Esophagus (tissue), 2 donors: ENCODE data around the gene SDHB. TPM values are rescaled to one million over a fixed set of nuclear protein-coding genes. Genes with fewer than 3 reads are reported as not detected.
A peak's percentile ranks its signal among the peaks of the same experiment; 100 is the strongest.

Source experiments
- H3K27ac ChIP-seq, 2 donors: one replicate each; pipeline ENCODE4 v1.5.1; 2013; ENCODE audit warnings: low read depth in 2 of 2, mild to moderate bottlenecking in 2 of 2, inconsistent platforms in 1 of 2, low read length in 1 of 2, moderate library complexity in 1 of 2
- H3K27me3 ChIP-seq, 2 donors: one replicate each; pipeline ENCODE4 v1.6.1; 2013; ENCODE audit warnings: low read length in 2 of 2, control low read depth in 1 of 2, mild to moderate bottlenecking in 1 of 2; ENCODE audit not compliant: insufficient read depth in 2 of 2, control insufficient read depth in 1 of 2
- H3K36me3 ChIP-seq, 2 donors: one replicate each; pipeline ENCODE4 v1.6.1; 2013; ENCODE audit warnings: low read length in 1 of 2; ENCODE audit not compliant: control insufficient read depth in 2 of 2, insufficient read depth in 2 of 2
- H3K4me1 ChIP-seq, 2 donors: one replicate each; pipeline ENCODE4 v1.6.1; 2013; ENCODE audit warnings: low read length in 1 of 2; ENCODE audit not compliant: control insufficient read depth in 2 of 2, insufficient read depth in 2 of 2
- H3K4me3 ChIP-seq, 2 donors: one replicate each; pipeline ENCODE4 v1.5.1; 2013; ENCODE audit warnings: low read length in 2 of 2, mild to moderate bottlenecking in 2 of 2, low read depth in 1 of 2, moderate library complexity in 1 of 2
- H3K9me3 ChIP-seq, 2 donors: one replicate each; pipeline ENCODE4 v1.6.1; 2013; ENCODE audit warnings: mild to moderate bottlenecking in 2 of 2, low read depth in 1 of 2, low read length in 1 of 2, moderate library complexity in 1 of 2; ENCODE audit not compliant: control insufficient read depth in 2 of 2, insufficient read depth in 1 of 2
- WGBS, 2 donors: extraction: QIAGEN DNeasy Blood & Tissue Kit; methylation state at CpG; one replicate each; pipeline ENCODE4 v1.1.7; 2013; 5-methylcytosine and 5-hydroxymethylcytosine counted together
- polyA plus RNA-seq, 2 donors: library from polyadenylated mRNA; stranded (reverse); fragments of 200-250 nt; gene quantifications; one replicate each; pipeline ENCODE4 v1.2.3, GENCODE V29; 2013
- donor health status: healthy with polysubstance abuse.
- donor health status: Bipolar disorder and iron deficiency.

Gene SDHB
- 100 to 1,000 TPM in 1 of 2 donors, 10 to 100 TPM in 1; 36.5 to 102 TPM for polyA plus RNA-seq

DNA sequence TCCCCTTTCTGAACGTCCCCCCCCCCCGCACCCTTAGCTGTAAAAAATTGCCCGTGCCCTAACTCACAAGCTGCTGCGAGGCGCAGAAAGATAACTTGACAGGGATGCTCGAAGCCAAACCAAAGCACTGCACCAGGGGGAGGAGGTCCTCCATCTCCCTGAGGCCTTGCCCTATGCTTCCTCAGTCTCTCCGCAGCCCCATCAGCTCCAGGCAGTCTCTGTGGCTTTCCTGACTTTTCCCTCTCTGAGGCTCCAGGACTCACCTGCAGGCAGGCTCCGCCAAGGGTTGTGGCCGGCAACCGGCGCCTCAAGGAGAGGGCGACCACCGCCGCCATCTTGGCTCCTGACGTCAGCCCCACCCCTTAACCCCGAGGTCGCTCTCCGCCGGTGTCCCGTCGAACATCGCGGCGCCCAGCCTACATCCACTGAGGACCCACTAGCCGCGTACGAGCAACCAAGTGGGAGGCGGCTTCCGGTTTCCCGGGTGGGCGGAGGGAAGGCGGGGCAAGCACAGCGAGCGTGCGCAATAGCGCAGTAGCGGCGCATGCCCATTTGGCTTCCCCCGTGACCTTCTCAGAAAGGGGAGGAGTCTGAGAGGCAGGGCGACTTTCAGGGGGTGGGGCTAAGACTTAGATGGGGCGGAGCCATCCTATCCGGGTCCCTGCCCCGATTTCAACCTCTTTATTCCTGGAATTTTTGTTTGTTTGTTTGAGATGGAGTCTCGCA lies at the start of gene SDHB:
SDHB (minus strand) TSS at position 348 of the 726 bp plus-strand sequence; CDS start at position 335, 13 bp downstream.
- 0% methylated on average over 44 of the region's 44 CpGs for WGBS, 2 donors

DNA sequence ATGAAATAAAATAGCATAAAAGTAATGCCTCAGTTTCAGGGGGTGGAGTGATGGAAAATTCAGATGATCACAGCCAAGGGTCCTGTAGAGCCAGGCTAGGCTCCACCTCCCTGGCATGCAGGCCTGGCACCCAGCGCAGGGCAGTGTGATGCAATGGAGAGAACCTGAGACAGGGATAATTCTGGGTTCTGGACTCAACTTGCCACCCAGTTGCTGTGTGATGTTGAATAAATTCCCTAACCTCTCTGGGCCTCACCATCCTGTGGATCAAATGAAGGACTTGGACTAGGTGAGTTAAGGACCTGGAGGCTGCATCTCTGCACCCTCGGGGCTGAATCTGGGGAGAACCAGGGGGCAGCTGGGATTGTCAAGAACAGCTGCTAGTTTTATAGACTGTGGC lies 48.4 kb upstream of the SDHB start:
- H3K27me3 ChIP-seq: no peaks in the 10 kb centered on the region

More for the DNA sequence above, at the start of gene SDHB:
- H3K4me1 ChIP-seq: peaks cover 0 to 4% of the 10 kb centered on the region in 2 donors
- no peaks in the 10 kb centered on the region for H3K9me3 ChIP-seq
- no peaks in the 10 kb centered on the region for H3K27me3 ChIP-seq
- H3K36me3 ChIP-seq: peaks cover 0 to 2% of the 10 kb centered on the region in 2 donors
- peak within 1 kb of the TSS; percentile 90 to 92 for H3K4me3 ChIP-seq
- H3K27ac ChIP-seq: peak within 1 kb of the TSS; percentile 90 to 98

DNA sequence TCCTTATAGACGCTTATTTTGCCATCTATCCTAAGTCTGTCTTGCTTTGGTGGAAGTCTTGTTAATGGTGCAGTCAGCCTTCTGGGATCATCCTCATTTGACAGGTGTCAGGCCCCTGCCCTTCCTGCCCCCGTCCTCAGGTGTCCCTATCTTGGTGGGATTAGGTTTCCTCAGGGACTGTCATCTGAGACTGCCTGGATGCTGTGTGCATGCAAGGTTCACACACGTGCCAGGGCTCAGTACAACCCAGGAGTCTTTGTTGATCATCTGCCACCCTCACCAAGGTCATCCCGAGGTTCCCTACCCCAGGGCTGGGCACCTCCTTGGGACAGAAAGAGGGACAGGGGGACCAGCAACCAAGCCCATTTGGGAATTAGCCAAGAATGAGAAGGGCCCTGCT lies 47.4 kb upstream of the SDHB start:
- Histone ChIP-seq H3K27ac (no peak overlapping the region), H3K4me3 (no peak overlapping the region), H3K27me3 (no peaks in the 10 kb centered on the region), H3K4me1 (peaks cover 8 to 18% of the 10 kb centered on the region in 2 donors), H3K36me3 (no peaks in the 10 kb centered on the region), H3K9me3 (no peaks in the 10 kb centered on the region)
- WGBS, 2 donors: 71 to 72% methylated on average over 4 of the region's 4 CpGs

More for the DNA sequence above, 48.4 kb upstream of the SDHB start:
- peaks cover 8 to 13% of the 10 kb centered on the region in 2 donors for H3K4me1 ChIP-seq
- H3K27ac ChIP-seq: no peak overlapping the region
- H3K4me3 ChIP-seq: no peak overlapping the region
- H3K9me3 ChIP-seq: no peaks in the 10 kb centered on the region
- H3K36me3 ChIP-seq: no peaks in the 10 kb centered on the region
- WGBS, 2 donors: 73 to 90% methylated on average over 2 of the region's 2 CpGs

DNA sequence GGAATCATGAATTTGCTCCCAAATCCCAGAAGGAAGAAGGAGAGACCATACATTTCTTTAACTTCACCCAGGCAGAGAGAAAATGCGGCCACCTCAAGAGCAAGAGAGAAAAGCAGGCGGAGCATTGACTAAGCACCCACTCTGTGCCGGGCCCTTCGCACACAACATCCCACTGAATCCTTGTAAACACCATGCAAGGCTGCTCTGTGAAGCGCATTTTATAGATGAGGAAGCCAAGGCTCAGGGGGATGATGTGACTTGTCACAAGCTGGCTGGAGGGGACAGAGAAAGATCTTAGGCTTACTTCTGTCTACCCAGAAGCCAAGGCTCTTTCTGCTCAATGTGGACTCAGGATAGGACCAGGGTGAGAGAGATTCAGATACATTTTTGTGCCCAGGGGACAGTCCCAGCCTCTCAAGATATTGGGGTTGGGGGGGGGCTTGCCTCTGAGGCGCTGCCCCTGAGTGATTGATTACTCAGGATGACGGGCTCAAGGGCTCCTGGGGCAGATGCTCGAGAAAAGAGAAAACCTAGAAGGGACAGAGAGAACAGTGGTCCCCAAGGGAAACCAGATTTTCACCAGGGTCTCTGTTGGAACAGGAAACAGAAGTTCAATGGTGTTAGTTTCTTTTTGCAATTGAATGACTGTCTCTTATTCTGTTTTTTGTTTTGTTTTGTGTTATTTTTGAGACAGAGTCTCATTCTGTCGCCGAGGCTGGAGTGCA lies 45.9 kb upstream of the SDHB start:
- no peak overlapping the region for H3K27ac ChIP-seq
- H3K36me3 ChIP-seq: no peaks in the 10 kb centered on the region
- peaks cover 8 to 18% of the 10 kb centered on the region in 2 donors for H3K4me1 ChIP-seq
- no peaks in the 10 kb centered on the region for H3K27me3 ChIP-seq
- no peak overlapping the region for H3K4me3 ChIP-seq
- 83% methylated on average over 10 of the region's 10 CpGs for WGBS, 2 donors
- H3K9me3 ChIP-seq: no peaks in the 10 kb centered on the region

DNA sequence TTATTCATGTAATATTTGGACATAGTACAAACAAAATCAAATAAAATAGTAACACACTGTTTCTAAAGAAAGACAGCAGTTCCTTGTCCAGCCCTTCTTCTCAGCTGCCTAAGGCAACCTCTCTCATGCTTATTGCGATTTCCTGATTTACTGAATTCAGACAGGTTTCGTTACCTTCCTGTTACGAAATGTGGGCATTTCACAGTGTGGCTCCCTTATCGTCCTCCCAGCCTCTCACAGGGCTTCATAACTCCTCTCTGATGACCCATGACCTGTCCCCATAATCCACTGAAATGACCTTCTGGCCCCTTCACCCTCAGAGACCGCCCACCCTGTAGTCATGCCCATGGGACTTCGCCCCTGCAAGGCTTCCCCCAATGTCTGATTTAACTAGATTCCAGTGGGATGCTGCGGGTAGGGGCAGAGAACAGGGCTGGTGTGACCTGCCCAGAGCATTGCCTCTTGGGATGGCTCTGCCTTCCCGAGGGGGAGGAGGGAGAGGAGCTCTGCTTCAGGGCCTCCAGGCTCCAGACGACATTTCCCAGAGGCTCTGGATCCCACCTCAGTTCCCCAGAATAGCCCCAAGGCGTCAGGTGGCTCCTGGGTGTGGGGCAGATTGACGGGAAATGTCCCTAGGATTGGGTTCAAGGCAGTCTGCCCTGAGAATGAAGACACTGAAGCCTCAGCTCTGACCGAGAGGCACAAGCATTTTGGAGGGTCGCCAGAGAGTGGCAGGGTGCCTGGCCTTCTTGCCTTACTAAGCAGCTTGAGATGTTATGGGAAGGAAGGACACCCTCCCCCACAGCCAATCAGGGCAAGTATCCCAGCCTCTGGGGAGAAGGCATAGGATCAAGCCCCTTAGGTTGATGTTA lies 44.9 kb upstream of the SDHB start:
- no peak overlapping the region for H3K4me3 ChIP-seq
- H3K36me3 ChIP-seq: no peaks in the 10 kb centered on the region
- 46 to 58% methylated on average over 12 to 13 of the region's 13 CpGs for WGBS, 2 donors
- no peaks in the 10 kb centered on the region for H3K27me3 ChIP-seq
- H3K4me1 ChIP-seq: peaks cover 8 to 18% of the 10 kb centered on the region in 2 donors
- H3K27ac ChIP-seq: peak overlapping the region in 1 of 2 donors; percentile 14
- H3K9me3 ChIP-seq: no peaks in the 10 kb centered on the region

DNA sequence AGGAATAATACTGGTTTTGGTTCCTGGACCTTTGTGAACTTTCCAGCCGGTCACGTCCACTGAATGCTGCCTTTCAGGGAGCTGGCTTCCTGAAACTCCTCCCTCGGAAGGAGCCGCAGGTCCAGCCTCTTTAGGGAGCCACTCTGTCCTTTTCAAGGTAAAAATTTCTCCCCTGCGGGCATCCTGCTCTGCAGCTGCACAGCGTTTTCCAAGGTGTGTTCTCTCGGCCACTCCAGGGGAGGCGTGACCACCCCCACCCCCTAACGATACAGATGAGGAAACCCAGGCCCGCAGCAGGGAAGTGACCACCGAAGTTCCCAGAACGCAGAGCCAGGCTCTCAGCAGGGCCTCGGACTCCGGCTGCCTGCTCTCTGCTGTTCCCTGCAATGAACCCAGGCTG lies 44.0 kb upstream of the SDHB start:
- Histone ChIP-seq H3K4me3 (no peak overlapping the region), H3K9me3 (no peaks in the 10 kb centered on the region), H3K27ac (peak overlapping the region in 1 of 2 donors; percentile 38), H3K36me3 (no peaks in the 10 kb centered on the region), H3K4me1 (peaks cover 8 to 18% of the 10 kb centered on the region in 2 donors), H3K27me3 (no peaks in the 10 kb centered on the region)
- WGBS, 2 donors: 41 to 50% methylated on average over 14 of the region's 14 CpGs

DNA sequence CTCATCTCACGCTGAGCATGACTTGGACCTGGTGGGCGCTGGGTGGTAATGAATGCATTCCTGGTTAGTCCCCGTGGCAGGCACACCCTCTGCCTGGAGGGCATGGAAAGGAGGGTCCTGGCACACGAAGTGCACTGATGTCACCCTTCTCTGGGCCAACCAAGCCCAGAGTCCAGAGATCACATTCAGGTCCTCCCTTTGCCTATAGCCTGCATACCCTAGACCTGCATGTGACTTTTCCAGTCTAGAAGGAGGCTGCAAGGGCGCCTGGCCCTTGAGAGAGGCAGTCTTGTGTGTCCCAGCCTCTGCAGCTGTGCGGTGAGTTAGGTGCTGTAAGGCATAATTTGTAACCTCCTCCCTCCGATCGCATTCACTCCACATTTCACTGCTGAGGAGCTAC lies 43.3 kb upstream of the SDHB start:
- H3K27ac ChIP-seq: no peak overlapping the region
- H3K27me3 ChIP-seq: no peaks in the 10 kb centered on the region
- no peaks in the 10 kb centered on the region for H3K36me3 ChIP-seq
- peaks cover 8 to 18% of the 10 kb centered on the region in 2 donors for H3K4me1 ChIP-seq
- no peak overlapping the region for H3K4me3 ChIP-seq
- 54 to 55% methylated on average over 8 of the region's 8 CpGs for WGBS, 2 donors
- peaks cover 0 to 2% of the 10 kb centered on the region in 2 donors for H3K9me3 ChIP-seq

DNA sequence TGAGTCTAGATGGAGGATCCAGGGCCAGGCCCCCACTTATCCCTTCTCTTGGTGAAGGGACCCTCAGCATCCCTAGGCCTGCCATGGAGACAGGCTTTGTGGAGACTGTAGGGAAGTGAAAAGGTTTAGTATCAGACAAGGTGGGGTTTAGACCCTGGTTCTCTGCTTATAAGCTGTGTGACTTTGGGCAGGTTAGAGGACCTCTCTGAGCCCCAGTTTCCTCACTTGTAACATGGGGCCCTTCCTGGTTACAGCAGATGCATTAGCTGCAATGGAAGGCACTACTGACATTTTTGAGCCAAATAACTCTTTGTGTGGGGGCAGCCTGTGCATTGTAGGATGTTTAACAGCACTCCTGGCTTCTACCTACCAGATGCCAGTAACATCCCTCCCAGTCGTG lies 42.8 kb upstream of the SDHB start:
- Histone ChIP-seq H3K27me3 (no peaks in the 10 kb centered on the region), H3K36me3 (no peaks in the 10 kb centered on the region), H3K9me3 (peaks cover 0 to 2% of the 10 kb centered on the region in 2 donors), H3K27ac (no peak overlapping the region), H3K4me3 (no peak overlapping the region), H3K4me1 (peaks cover 8 to 18% of the 10 kb centered on the region in 2 donors)
- 21 to 28% methylated on average over 1 of the region's 1 CpG for WGBS, 2 donors

DNA sequence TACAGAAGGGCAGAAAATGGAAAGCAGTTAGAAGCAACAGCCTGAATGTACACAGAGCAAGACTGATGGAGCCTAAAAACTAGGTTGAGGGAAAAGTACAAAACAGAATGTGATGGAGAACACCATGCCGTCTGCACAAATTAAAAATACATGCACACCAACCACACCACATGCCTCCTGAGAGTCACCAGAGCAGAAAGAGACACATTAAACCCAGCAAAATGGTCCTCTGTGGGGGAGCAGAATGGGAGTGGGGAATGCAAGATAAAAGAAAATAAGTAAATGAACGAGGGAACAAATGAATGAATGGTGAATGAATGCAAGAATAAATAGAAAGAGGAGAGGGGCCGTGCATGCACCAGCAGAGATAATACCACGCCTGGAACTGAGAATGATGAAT lies 41.3 kb upstream of the SDHB start:
- H3K36me3 ChIP-seq: no peaks in the 10 kb centered on the region
- WGBS, 2 donors: 42 to 57% methylated on average over 4 of the region's 4 CpGs
- H3K4me1 ChIP-seq: peaks cover 8 to 18% of the 10 kb centered on the region in 2 donors
- no peak overlapping the region for H3K4me3 ChIP-seq
- no peak overlapping the region for H3K27ac ChIP-seq
- no peaks in the 10 kb centered on the region for H3K27me3 ChIP-seq
- peaks cover 0 to 2% of the 10 kb centered on the region in 2 donors for H3K9me3 ChIP-seq
